Stimulated activated CD4-positive, alpha-beta T cell treated with anti-CD3 and anti-CD28 coated beads, Interleukin-15, amount 100 ng/mL, for 1 hour (primary cell): Measurements from ENCODE around the gene USP34.

Experiments used
- DNase-seq, 2 donors: peaks; one replicate each; pipeline ENCODE4 v3.0.0-alpha.2; 2020; ENCODE audit warnings: low read depth in 1 of 2, low spot score in 1 of 2

The USP34 gene

GRCh38 chr2:61376211-61376610, 94.7 kb downstream of the USP34 start:
- no peak for DNase-seq

- DNase-seq, result no peak
These were observed 99.9 kb downstream of the USP34 start for GRCh38 chr2:61371027-61371426.

GRCh38 chr2:61368687-61369665, 101.9 kb downstream of the USP34 start:
- no peak for DNase-seq

- no peak for DNase-seq
These were observed 103.7 kb downstream of the USP34 start for GRCh38 chr2:61367177-61367576.

- DNase-seq, result no peak
These were observed 107.3 kb downstream of the USP34 start for GRCh38 chr2:61363580-61363979.

GRCh38 chr2:61362873-61363272, 108.0 kb downstream of the USP34 start:
- no peak for DNase-seq

- no peak for DNase-seq
These were observed 109.8 kb downstream of the USP34 start for GRCh38 chr2:61361068-61361467.

- DNase-seq, result no peak
These were observed 111.8 kb downstream of the USP34 start for GRCh38 chr2:61359058-61359457.

- DNase-seq, result no peak
These were observed 113.2 kb downstream of the USP34 start for GRCh38 chr2:61357681-61358080.

- no peak for DNase-seq
These were observed 113.9 kb downstream of the USP34 start for GRCh38 chr2:61356958-61357350.

GRCh38 chr2:61356261-61356957, 114.5 kb downstream of the USP34 start:
- no peak for DNase-seq

- no peak for DNase-seq
These were observed 116.2 kb downstream of the USP34 start for GRCh38 chr2:61354543-61355197.

- DNase-seq, result no peak
These were observed 117.0 kb downstream of the USP34 start for GRCh38 chr2:61353909-61354308.

GRCh38 chr2:61350777-61351176, 120.1 kb downstream of the USP34 start:
- no peak for DNase-seq

GRCh38 chr2:61343141-61343540, 127.7 kb downstream of the USP34 start:
- no peak for DNase-seq

- DNase-seq, result no peak
These were observed 130.6 kb downstream of the USP34 start for GRCh38 chr2:61340242-61340641.

GRCh38 chr2:61338447-61338846, 132.4 kb downstream of the USP34 start:
- DNase-seq, result no peak

GRCh38 chr2:61335187-61335586, 135.7 kb downstream of the USP34 start:
- no peak for DNase-seq

GRCh38 chr2:61334466-61334865, 136.4 kb downstream of the USP34 start:
- no peak for DNase-seq

- no peak for DNase-seq
These were observed 142.1 kb downstream of the USP34 start for GRCh38 chr2:61328707-61329251.

GRCh38 chr2:61327173-61327572, 143.7 kb downstream of the USP34 start:
- DNase-seq, result no peak
